HG02623 (cell line): Measurements from ENCODE around the gene NRCAM.

Experiments
- ATAC-seq: cut with Tn5 transposase; IDR thresholded peaks from one replicate; pipeline ENCODE4 v1.9.1; 2021; ENCODE audit warnings: moderate library complexity; ENCODE audit not compliant: unreplicated experiment

The NRCAM gene

DNA sequence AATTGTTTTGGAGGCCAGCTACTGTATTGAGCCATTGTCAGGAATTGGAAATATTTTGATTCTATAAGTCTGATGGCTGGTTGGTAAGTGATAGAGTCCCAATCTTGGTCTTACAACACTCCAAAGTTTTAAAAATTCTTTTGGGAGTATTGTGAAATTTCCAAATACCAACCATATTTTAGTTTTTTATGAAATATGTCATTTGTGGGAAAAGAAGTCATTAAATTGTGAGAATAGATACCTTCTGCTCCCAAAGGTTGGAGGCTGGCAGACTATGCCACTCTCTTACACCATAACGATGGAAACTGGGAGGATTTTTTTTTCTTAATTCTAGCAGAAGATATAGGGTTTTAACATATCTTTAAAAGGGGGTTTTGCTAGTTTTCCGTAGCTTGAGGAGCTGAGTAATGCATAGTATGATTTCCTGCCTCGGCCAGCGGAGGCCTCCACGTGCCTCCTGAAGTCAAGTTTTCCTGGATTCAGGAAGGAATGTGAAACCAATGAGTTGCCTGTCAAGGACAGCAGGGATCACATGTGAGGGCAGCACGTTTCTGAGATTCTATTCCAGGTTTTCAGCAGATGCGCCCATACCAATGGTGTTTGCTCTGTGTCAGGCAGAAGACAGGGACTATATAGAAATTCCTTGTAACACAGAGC lies 233.9 kb downstream of the NRCAM start:
- no peak for ATAC-seq

DNA sequence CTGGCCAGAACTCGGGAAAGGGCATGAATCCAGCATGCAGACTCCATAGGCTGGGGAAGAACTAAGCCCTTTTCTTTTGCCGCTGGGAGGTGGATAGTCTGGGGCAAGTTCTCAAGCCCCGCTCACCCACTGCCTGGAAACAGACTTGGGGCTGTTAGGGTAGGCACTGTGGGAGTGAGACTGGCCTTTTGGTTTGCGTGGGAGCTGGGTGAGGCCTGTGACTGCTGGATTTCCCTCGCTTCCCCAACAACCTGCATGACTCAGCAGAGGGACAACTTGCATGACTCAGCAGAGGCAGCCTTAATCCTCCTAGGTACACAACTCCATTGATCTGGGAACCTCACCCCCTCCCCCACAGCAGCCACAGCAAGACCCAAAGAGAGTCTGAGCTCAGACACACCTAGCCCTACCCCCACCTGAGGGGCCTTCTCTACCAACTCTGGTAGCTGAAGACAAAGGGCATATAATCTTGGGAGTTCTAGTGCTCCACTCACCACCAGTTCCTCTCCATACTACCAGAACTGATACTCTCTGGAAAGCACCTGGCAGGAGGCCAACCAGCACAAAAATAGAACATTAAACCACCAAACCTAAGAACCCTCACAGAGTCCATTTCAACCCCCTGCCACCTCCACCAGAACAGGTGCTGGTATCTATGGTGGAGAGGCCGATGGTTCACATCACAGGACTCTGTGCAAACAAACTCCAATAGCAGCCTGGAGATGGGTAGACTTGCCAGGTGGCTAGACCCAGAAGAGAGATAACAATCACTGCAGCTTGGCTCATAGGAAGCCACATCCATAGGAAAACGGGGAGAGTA lies 244.6 kb downstream of the NRCAM start:
- peak; percentile 70 for ATAC-seq

DNA sequence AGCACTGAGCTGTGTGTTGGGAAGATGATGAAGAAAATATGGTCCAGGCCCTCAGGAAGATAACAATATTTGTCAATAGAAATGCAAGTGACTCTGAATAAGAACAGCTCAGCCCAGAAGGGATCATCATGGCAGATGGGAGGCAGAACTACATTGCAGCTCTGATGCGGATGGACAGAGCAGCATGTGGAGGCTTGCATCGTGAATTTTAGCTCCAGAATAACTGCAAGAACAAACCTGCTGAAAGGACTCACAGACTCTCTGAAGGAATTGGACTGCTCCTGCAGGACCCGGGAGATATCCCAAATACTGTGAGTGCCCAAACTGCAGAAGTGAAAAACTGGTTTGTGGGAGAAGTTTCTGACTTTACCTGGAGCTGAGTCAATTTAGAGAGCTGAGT lies 245.4 kb downstream of the NRCAM start:
- no peak for ATAC-seq

DNA sequence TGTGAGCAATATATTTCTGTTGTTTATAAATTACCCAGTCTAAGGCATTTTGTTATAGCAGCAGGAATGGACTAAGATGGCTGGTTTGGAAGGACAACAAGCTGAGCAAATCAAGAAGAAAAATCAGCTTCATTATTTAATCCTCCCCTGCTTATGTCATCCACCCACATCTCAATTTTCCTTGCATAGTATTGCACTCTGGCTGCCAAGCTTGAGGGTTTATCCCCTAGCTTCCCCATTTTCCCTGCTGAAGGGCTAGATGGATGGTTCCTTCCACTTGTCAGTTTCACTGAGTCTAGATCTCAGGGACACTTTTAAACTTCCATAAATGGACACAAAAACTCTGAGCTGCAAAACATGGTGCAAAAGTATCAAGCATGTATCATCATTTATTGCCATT lies 250.9 kb downstream of the NRCAM start:
- ATAC-seq, result no peak

DNA sequence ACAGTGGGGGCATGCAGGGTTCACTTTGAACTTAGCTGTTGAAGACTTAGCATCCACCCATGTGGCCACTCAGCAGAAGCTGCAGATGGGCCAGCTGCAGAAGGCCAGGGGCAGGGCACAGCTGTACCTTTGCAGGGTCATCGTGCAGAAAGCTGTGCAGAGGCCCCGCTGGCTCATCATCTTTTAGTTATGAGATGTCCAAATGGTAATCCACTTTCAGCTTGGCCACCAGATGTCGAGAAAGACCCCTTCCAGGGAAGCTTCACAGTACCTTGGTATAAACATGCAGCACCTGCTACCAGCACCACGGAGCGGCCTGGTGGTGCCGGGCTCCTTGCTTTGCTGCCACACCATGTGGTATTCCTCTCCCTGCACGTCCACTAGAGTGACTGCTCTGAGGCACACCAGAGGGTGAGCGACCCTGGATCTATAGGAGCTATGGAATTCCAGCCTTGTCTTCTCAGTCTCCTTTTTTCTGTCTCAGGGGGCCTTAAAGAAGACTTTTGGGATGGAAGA lies 251.9 kb downstream of the NRCAM start:
- ATAC-seq, result no peak

DNA sequence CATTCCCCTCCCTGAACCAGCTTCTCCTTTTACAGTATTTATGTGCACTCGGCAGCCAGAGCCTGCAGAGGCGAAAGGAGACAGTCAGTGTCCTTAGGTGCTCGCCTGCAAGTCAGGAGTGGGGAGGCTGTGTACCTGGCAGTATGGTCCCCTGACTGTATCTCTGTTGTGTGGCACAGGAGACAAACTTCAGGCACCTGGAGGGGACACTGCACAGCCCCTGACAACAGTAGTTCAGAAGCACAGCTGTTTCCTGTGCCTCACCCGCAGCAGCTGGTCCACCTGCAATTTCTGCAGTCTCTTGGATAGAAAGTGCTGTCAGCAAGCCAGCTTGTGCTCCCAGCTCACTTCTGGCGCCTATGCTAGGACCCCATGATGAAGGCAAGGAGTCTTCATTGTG lies 252.7 kb downstream of the NRCAM start:
- peak; percentile 73 for ATAC-seq

DNA sequence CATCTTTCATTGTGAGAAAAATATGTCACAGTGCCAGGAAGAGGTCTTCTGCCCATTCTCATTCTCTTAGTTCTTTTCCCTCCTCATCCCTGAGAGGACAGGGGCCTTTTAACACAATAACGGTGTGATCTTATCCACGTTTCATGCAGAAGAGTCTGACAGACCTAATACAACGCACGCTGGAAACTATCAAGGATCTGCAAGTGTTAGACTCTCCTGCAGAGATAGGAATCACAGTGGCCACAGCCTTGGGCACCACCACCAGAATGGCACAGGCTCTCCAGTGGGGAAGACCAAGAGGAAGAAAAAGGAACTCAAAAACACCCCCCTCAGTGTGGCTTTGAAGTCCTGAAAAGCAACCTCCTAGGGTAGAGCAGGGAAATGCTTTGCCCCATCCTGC lies 253.5 kb downstream of the NRCAM start:
- ATAC-seq, result no peak

DNA sequence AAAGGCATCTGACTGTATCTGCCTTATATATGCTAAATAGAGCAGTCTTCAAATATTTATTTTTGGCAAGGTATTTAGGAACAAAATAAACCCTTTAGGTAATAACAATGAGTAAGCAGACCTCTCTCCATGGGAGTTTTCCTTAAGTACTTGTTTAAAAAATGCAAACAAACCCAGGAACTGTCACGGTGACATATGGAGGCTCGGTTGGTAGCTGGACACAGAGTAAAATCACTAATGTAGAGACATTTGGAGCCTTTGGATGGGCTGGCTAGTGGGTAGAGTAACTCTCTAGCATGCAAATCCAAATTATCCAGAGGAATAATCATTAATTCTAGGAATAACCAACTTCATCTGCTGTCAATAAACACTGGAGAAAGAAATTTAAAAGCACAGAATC lies 254.5 kb downstream of the NRCAM start:
- no peak for ATAC-seq

DNA sequence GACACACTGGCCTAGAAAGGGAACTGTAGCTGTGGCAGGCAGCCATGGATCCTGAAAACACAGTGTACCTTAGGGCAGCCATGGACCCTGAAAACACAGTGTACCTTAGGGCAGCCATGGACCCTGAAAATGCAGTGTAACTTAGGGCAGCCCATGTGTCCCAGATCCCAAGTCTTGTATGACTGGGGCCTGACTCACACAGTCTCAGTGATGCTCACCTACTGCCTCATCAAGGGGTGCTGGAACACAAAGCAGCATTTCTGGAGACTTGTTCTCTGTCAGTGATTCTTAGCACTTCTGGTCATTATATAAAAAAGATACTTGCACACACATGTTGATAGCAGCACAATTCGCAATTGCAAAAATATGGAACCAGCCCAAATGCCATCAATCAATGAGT lies 255.9 kb downstream of the NRCAM start:
- no peak for ATAC-seq

DNA sequence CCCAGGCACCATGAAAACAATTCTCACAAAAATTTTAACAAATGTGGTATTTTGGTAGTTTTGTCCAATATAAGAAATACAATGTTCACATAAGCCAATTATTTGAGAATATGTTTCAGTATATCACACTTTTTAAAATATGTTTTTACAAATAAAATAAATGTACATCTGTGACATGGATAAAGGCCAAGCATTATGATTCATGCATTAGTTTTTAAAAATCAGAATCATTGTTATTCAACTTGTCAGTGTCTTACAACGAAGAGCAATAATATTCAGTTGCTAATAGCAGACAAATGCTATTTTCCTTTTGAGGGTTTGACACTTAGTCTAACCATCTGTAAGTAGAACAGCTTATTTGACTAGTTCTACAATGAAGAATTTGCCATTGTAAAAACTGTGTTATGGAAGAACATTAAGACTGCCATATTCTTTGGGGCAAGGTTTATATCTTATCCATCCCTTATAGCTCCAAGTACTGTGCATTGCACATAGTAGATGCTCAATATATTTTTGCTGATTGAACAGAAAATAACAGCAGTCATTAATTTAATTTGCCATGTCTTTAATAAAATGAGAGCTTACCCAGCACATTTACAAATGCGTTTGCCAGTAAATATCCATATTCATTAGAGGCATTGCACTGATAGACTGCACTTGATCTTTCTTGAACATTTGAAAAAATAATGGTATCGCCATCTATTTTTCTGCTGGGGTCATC lies 258.7 kb downstream of the NRCAM start:
- no peak for ATAC-seq

DNA sequence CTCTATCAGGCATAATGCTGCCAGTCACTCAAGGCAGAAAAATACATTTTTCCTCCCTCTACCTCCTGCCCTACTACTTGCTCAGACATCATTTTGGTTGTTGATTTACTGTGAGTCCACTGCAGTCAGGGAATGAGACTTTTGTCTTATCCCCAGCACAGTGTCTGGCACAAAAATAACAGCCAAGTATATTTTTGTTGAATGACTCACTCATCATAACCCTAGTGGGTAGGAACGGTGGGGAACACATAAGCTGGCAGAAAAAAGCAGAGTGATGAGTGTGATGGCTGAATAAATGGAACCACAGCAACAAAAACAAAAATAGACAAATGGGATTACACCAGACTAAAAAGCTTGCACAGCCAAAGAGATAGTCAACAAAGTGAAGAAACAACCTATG lies 260.2 kb downstream of the NRCAM start:
- no peak for ATAC-seq

DNA sequence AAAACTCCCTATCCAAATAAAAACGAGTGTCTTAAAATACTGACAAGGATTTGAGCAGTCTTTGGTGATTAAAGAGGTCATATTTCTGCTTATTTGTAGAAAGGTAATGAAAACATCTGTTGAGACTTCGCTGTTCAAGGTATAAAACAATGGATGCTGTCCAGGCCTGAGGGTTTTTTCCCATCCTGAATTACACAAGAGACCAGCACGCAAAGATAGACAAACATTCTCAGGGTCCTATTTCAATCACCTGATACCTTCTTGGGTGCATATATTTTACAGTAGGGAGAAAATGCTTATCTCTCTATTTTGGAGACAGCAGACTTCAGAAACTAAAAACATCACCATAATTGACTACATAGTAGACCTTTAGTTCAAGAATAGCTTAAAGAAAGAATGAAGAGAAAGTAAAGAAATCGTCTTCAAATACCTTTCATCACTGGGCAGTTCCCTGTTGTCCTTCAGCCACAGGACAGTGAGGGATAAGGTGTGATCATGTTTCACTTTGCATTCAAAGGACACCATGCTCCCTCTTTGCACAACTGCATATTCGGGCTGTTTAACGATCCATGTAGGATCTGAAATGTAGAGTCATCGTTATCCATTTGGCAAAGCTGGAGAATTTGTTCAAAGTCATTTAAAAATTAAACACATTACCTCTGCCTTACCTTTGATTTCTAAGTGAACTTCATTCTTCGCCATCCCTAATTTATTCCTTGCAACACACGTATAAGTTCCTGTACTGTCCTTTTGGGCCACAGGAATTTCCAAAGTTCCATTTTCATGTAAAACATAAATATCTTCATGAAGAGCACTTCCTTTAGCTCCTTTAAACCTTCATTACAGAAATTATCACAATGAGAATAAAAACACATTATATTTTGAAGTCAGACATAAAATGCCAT lies 262.4 kb downstream of the NRCAM start:
- no peak for ATAC-seq

DNA sequence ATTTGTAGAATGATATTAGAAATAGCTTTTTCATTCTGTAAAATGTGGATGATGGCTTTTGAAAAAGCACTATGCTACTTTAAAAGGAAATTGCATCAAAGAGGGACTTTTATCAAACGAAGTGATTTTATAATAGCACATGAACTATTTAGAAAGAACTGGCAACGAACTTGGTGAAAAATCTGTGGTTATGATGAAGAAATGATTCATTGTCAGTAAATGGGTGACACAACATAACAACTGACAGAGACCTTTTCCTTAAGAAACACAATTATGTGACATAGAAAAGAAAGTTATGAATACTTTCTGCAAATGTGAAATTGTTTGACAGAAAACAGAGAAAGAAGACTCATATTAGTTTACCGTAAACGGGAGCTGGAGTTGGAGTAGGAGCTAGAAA lies 265.3 kb downstream of the NRCAM start:
- ATAC-seq, result no peak

DNA sequence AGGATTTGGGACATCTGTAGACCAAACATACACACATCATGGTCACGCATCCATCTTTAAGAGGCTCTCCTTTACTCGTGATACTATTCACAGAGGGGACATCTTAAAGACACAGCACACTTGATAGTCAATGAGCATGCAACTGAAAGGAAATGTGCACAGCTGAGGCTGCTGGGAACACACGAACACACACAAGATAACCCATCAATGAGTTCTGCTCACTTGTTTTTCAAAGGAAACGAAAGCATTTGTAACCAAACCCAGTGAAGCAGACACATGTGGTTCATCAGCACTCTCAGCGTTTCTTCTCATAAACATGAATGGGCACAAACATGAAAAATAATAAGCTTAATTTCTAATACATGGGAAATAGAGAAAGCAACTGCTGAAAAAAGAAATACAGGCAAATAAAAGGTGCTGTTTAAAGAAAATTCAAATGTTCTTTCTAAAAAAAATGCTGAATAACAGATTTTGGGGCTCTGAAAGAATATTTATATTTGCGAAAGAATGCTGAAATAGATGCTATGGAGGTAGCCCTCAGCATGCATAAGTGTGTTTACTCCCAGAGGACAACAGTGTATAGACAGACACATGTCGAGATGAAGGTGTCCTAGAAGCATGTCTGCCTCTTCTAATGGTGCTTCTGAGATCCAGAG lies 266.4 kb downstream of the NRCAM start:
- peak; percentile 94 for ATAC-seq

DNA sequence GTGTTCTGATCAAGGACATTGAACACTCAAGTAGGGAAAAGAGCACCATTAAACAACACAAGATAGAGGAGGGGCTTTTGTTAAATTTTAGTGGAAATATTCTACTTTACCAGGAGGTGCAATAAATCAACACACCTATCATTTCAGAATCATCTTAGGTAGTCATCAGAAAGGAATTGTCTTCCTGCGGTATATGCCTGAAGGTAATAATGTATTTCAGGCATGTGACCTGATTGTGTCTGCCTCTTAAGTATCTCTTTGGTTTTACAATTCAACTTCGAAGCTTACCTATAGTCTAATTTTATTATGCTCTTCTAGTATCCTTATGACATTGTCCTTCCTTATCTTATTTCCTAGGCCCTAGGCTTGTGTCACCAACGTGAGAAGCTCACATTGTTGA lies 267.5 kb downstream of the NRCAM start:
- ATAC-seq, result no peak

DNA sequence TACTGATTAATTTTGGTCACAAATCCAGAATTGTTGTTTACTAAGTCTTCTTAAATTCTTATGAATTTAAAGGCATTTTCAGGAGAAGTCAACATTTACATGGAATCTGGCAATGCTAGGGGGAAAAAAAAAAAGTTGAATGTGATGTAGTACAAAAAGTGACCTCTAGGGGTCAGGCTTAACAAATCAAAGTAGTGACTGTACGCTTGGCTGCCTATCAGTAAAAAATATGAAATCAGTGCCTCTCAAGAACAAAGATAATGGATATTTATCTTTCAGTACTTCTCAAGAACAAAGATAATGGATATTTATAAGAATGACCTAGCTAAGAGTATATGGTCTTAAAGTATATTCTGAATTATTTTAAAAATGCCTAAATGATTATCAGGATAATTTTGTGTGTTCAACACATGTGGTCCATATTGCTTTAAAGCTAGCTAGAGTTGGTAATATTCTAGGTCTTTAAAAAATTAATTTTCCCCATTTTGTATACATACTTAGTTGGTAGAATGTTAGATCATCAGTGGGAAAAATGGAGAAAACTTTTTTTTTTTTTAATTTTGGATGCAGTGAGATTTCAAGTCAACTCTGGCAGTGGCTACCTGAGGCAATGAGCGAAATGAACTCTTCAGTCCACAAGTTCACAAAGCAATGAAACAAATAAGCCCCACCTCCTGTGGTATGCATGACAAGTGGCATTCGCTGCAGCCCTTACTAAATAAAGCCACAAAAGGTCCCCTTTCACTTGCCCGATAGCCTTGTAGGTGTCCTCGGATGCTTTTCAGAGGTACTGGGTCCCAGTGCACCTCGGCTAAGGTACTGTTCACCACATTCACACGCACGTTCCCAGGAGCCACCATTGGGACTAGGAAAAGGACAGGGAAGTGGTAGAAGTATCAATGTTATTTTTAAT lies 274.9 kb downstream of the NRCAM start:
- no peak for ATAC-seq

DNA sequence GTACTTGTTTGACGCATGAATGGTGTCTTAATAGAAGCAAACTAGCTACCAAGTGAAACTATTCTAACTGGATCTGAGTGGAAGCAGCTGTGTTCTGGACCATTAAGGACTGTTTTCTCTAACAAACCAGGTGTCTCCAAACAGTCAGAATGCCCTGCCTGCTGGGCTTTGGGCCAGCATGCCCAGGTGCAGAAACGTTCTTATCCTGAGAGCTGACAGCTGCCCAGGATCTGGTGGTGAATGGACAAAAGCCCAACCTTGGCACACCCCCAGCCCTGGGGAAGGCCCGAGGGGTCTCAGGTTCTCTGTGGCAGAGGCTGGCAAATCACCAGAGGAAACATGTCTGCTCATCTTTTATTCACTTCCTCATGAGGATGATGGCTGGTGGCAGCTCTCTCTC lies 277.8 kb downstream of the NRCAM start:
- ATAC-seq, result no peak

DNA sequence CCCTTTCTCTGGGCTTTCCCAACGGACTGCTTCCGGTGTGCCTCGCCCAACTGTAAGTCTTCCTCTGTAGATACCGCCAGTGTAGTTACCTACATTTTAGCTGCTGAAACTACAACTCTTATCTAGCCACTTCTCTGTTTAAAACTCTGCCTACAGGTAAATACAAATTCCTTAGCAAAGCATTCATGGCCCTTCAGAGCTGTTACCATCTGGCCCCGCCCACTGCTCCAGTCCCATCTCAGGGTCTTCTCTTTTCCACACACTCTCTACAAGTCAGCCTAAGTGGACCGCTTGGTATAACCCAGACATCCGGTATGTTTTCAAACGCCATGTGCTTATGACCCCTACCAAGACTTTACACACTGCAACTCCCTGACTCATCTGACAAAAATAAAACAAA lies 285.1 kb downstream of the NRCAM start:
- ATAC-seq, result no peak

DNA sequence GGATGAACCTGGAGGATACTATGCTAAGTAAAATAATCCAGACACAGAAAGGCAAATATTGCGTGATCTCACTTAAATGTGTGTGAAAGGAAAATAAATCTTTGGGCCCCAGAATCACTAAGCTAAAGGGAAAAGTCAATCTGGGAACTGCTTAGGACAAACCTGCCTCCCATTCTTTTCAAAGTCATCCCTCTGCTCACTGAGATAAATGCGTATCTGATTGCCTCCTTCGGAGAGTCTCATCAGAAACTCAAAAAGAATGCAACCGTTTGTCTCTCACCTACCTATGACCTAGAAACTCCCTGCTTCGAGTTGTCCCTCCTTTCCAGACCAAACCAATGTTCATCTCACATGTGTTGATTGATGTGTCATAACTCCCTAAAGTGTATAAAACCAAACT lies 286.0 kb downstream of the NRCAM start:
- no peak for ATAC-seq
